IMR-90 (cell line): ENCODE results near the gene SGMS1.
A peak's percentile ranks its signal among the peaks of the same experiment; 100 is the strongest.

Source experiments
- BHLHE40 ChIP-seq: fragments of 150-350 bp; IDR thresholded peaks from 2 replicates; pipeline ENCODE4 v1.6.1; 2016; ENCODE audit warnings: mild to moderate bottlenecking, low read depth, low read length
- CEBPB ChIP-seq: IDR thresholded peaks from 2 replicates; pipeline ENCODE4 v1.6.1; 2012; ENCODE audit warnings: low read depth, low read length, improper control_type of control experiment
- CTCF ChIP-seq: conservative IDR thresholded peaks from 2 replicates; pipeline ENCODE4 v1.5.1; 2012; ENCODE audit warnings: mild to moderate bottlenecking, low read depth, low read length, improper control_type of control experiment
- MAFK ChIP-seq: IDR thresholded peaks from 2 replicates; pipeline ENCODE4 v1.6.1; 2012; ENCODE audit warnings: low read depth, low read length, improper control_type of control experiment
- MAZ ChIP-seq: IDR thresholded peaks from 2 replicates; pipeline ENCODE4 v1.6.1; 2012; ENCODE audit warnings: low read depth, mild to moderate bottlenecking, low read length, improper control_type of control experiment, moderate library complexity, borderline replicate concordance
- MXI1 ChIP-seq: IDR thresholded peaks from 2 replicates; pipeline ENCODE4 v1.6.1; 2012; ENCODE audit warnings: low read depth, mild to moderate bottlenecking, low read length, moderate library complexity, borderline replicate concordance
- NFE2L2 ChIP-seq: fragments of 150-350 bp; IDR thresholded peaks from 2 replicates; pipeline ENCODE4 v1.6.1; 2016; ENCODE audit warnings: low read depth, mild to moderate bottlenecking, low read length
- POLR2A ChIP-seq: IDR thresholded peaks from 2 replicates; pipeline ENCODE4 v1.6.1; 2012; ENCODE audit warnings: mild to moderate bottlenecking, low read depth, low read length
- RAD21 ChIP-seq: IDR thresholded peaks from 2 replicates; pipeline ENCODE4 v1.6.1; 2012; ENCODE audit warnings: low read length, improper control_type of control experiment
- RFX5 ChIP-seq: IDR thresholded peaks from 2 replicates; pipeline ENCODE4 v1.8.0; 2012; ENCODE audit warnings: low read depth, mild to moderate bottlenecking, low read length, moderate library complexity

- TF ChIP-seq CTCF: 0 out of 2 replicates have a peak, but pooled peaks have one; percentile 11
- no peak for TF ChIP-seq MAFK
- TF ChIP-seq POLR2A: no peak
- TF ChIP-seq MXI1: no peak
- no peak for TF ChIP-seq NFE2L2
- no peak for TF ChIP-seq CEBPB
- no peak for TF ChIP-seq MAZ
- no peak for TF ChIP-seq BHLHE40
- no peak for TF ChIP-seq RAD21
- no peak for TF ChIP-seq RFX5
Observed at GRCh38 chr10:50574305-50574704, 49.5 kb downstream of the SGMS1 start.
